Central memory CD8-positive, alpha-beta T cell (primary cell): ENCODE results near the gene GBP6.
A peak's percentile ranks its signal among the peaks of the same experiment; 100 is the strongest.
"Not testable (repeated sequence)": the region's sequence is repeated elsewhere in the genome, so short reads cannot be mapped to it uniquely, and the experiment has no call there.

Source experiments
- ATAC-seq: fragments of 150-1000 bp; cut with Tn5 transposase; replicated peaks from 2 replicates; pipeline ENCODE4 v1.10.0; 2022; ENCODE audit warnings: mild to moderate bottlenecking, moderate FRiP score, moderate number of reproducible peaks; ENCODE audit not compliant: poor library complexity, severe bottlenecking; ENCODE audit errors: extremely low read depth
- DNase-seq, 2 donors: peaks; one replicate each; pipeline ENCODE4 v3.0.0; 2021; ENCODE audit warnings: low spot score in 2 of 2
- H3K27ac Mint-ChIP-seq: one replicate; pipeline ENCODE4 v1.8.0; 2022; ENCODE audit warnings: low read depth, mild to moderate bottlenecking, moderate library complexity, mixed read lengths
- H3K27me3 Mint-ChIP-seq: one replicate; pipeline ENCODE4 v1.8.0; 2022; ENCODE audit warnings: mixed read lengths
- H3K36me3 Mint-ChIP-seq: one replicate; pipeline ENCODE4 v1.8.0; 2022; ENCODE audit warnings: mild to moderate bottlenecking, moderate library complexity, mixed read lengths; ENCODE audit not compliant: insufficient read depth
- H3K4me1 Mint-ChIP-seq: one replicate; pipeline ENCODE4 v1.8.0; 2022; ENCODE audit warnings: mixed read lengths
- H3K4me3 Mint-ChIP-seq: one replicate; pipeline ENCODE4 v1.8.0; 2022; ENCODE audit warnings: mild to moderate bottlenecking, moderate library complexity, mixed read lengths
- H3K9me3 Mint-ChIP-seq: one replicate; pipeline ENCODE4 v1.8.0; 2022; ENCODE audit warnings: mixed read lengths

The GBP6 gene, protein sequence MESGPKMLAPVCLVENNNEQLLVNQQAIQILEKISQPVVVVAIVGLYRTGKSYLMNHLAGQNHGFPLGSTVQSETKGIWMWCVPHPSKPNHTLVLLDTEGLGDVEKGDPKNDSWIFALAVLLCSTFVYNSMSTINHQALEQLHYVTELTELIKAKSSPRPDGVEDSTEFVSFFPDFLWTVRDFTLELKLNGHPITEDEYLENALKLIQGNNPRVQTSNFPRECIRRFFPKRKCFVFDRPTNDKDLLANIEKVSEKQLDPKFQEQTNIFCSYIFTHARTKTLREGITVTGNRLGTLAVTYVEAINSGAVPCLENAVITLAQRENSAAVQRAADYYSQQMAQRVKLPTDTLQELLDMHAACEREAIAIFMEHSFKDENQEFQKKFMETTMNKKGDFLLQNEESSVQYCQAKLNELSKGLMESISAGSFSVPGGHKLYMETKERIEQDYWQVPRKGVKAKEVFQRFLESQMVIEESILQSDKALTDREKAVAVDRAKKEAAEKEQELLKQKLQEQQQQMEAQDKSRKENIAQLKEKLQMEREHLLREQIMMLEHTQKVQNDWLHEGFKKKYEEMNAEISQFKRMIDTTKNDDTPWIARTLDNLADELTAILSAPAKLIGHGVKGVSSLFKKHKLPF

DNA sequence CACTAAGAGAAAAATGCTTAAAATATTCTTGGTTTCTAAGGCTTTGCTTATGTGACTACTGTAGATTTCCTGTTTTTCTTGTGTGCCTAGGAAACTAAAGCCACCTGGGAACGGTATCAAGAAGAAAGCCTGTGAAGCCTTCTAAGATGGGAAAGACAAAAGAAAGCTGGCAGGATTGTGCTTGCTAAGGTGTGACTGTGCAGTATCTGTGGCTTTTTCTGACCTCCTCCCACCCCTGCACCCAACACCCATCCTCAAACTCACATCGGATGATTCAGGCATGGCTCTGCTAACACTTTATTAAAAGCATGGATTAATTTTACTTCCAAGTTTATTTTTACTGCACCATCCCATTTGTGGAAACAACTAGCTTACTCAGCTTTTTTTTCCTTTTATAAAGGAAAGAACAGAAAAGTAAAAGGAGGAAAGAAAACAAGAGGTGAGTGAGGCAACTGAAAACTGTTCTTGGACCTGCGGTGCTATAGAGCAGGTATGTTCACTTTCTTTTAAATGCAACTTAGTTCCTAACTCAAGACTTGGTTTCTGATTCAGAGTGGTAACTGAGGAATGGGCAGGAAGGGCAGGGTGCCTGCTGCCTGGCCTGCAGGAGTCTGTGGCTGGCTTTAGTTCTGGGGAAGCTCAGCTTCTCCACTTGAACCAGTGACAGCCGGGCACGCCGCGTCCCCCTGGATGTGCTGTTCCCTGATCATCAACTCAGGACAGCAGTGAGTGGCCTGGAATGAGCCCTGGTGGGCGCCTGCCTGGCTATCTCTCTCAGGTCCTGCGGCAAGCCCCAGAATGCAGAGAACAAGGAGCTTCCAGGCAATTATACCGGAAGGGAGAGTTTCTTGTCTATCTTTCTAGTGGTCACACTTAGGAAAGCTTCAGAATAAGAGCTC lies at the start of gene GBP6:
Gene GBP6, plus strand, starts transcription at position 422 of the 899 bp plus-strand sequence. CDS start 4,493 bp downstream, outside the sequence.
- H3K27ac Mint-ChIP-seq, result peak within 1 kb of the TSS; percentile 47
- H3K4me3 Mint-ChIP-seq, result no peak within 1 kb of the TSS

DNA sequence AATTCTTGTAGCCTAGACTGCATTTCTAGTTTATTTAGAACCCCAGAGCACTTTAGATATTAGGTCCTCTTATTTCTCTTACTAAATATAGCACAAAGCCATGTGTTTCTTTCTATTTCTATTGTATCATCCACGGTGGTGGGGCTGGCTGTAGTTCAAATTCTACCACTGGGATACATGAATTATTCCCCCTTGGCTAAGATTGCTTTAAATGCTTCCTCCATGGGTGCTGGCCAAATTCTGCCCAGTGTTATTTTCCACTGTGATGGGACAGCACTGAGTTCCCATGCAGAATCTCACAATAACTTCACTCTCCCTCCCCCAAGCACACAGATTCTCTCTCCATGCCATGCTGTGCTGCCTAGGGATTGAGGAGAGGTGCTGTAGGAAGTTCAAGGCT lies 41.5 kb upstream of the GBP6 start:
- H3K4me1 Mint-ChIP-seq, result peaks cover 12% of the 10 kb centered on the region
- H3K9me3 Mint-ChIP-seq, result peaks cover 13% of the 10 kb centered on the region
- H3K27me3 Mint-ChIP-seq, result peaks cover 7% of the 10 kb centered on the region
- H3K4me3 Mint-ChIP-seq, result no peak overlapping the region
- no peak for DNase-seq
- no peak for ATAC-seq
- H3K36me3 Mint-ChIP-seq, result peaks cover 2% of the 10 kb centered on the region
- no peak overlapping the region for H3K27ac Mint-ChIP-seq

More for the DNA sequence above, at the start of gene GBP6:
- DNase-seq (no peak), ATAC-seq (no peak)
- H3K4me1 Mint-ChIP-seq, result peaks cover 11% of the 10 kb centered on the region
- no peaks in the 10 kb centered on the region for H3K9me3 Mint-ChIP-seq
- H3K36me3 Mint-ChIP-seq, result no peaks in the 10 kb centered on the region
- H3K27me3 Mint-ChIP-seq, result no peaks in the 10 kb centered on the region

DNA sequence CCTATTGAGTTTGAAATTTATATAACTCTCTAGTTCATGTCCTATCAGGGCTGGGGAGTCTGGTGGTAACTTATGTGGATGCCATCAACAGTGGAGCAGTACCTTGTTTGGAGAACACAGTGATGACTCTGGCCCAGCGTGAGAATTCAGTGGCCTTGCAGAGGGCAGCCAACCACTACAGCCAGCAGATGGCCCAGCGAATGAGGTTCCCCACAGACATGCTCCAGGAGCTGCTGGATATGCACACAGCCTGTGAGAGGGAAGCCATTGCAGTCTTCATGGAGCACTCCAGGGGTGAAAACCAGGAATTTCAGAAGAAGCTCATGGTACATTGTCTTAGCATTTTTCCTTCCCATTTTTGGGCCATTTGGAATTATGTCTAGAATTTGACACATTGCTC lies 32.0 kb upstream of the GBP6 start:
- Mint-ChIP-seq H3K36me3 (no peaks in the 10 kb centered on the region), H3K27ac (no peak overlapping the region), H3K4me3 (no peak overlapping the region), H3K27me3 (no peaks in the 10 kb centered on the region), H3K9me3 (no peaks in the 10 kb centered on the region), H3K4me1 (no peaks in the 10 kb centered on the region)
- ATAC-seq (no peak), DNase-seq (no peak)

DNA sequence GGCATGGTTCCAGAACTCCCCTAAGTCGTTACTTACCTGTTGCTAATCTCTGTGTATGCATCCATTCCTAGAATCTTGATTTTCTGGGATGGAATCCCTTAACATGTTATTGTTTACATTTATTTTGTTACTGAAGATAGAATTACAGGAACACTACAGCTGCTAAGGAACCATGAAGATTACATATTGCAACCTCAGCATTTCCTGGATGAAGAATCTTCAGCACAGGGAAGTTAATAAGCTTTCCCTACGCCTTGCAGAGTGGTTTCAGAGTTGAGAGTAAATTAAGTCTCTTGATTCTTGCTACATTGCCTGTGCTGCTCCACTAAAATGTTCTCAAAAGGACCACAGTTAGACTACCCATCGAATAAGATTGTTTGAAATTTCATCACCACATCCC lies 31.4 kb upstream of the GBP6 start:
- Mint-ChIP-seq H3K36me3 (no peaks in the 10 kb centered on the region), H3K27me3 (no peaks in the 10 kb centered on the region), H3K4me3 (no peak overlapping the region), H3K9me3 (no peaks in the 10 kb centered on the region), H3K4me1 (no peaks in the 10 kb centered on the region), H3K27ac (no peak overlapping the region)
- ATAC-seq (no peak), DNase-seq (no peak)

- no peaks in the 10 kb centered on the region for H3K36me3 Mint-ChIP-seq
- H3K27me3 Mint-ChIP-seq, result no peaks in the 10 kb centered on the region
- no peak overlapping the region for H3K4me3 Mint-ChIP-seq
- ATAC-seq (no peak), DNase-seq (no peak)
- H3K4me1 Mint-ChIP-seq, result no peaks in the 10 kb centered on the region
- H3K9me3 Mint-ChIP-seq, result no peaks in the 10 kb centered on the region
- H3K27ac Mint-ChIP-seq, result no peak overlapping the region
Measured at GRCh38 chr1:89335486-89335885, 28.4 kb upstream of the GBP6 start.

GRCh38 chr1:89337903-89338302 lies 26.0 kb upstream of the GBP6 start:
- no peaks in the 10 kb centered on the region for H3K27me3 Mint-ChIP-seq
- no peaks in the 10 kb centered on the region for H3K36me3 Mint-ChIP-seq

GRCh38 chr1:89339039-89339438 lies 24.8 kb upstream of the GBP6 start:
- DNase-seq (no peak), ATAC-seq (no peak)
- Mint-ChIP-seq H3K9me3 (peaks cover under 1% of the 10 kb centered on the region), H3K27me3 (no peaks in the 10 kb centered on the region), H3K4me3 (no peak overlapping the region), H3K4me1 (no peaks in the 10 kb centered on the region), H3K27ac (no peak overlapping the region), H3K36me3 (no peaks in the 10 kb centered on the region)

More at GRCh38 chr1:89337903-89338302, 26.0 kb upstream of the GBP6 start:
- H3K4me3 Mint-ChIP-seq, result no peak overlapping the region
- no peaks in the 10 kb centered on the region for H3K4me1 Mint-ChIP-seq
- no peaks in the 10 kb centered on the region for H3K9me3 Mint-ChIP-seq
- H3K27ac Mint-ChIP-seq, result no peak overlapping the region
- DNase-seq, result no peak
- ATAC-seq, result no peak

GRCh38 chr1:89345479-89345878 lies 18.4 kb upstream of the GBP6 start:
- not testable (repeated sequence) for H3K4me3 Mint-ChIP-seq, H3K36me3 Mint-ChIP-seq, DNase-seq, H3K27me3 Mint-ChIP-seq, H3K27ac Mint-ChIP-seq, H3K9me3 Mint-ChIP-seq, ATAC-seq, H3K4me1 Mint-ChIP-seq

GRCh38 chr1:89347296-89347695 lies 16.6 kb upstream of the GBP6 start:
- H3K4me3 Mint-ChIP-seq, result no peak overlapping the region
- H3K27ac Mint-ChIP-seq, result no peak overlapping the region
- H3K9me3 Mint-ChIP-seq, result peaks cover 5% of the 10 kb centered on the region
- no peak for DNase-seq
- no peaks in the 10 kb centered on the region for H3K27me3 Mint-ChIP-seq
- no peak for ATAC-seq
- no peaks in the 10 kb centered on the region for H3K36me3 Mint-ChIP-seq
- peaks cover 5% of the 10 kb centered on the region for H3K4me1 Mint-ChIP-seq

GRCh38 chr1:89350298-89350697 lies 13.6 kb upstream of the GBP6 start:
- ATAC-seq (no peak), DNase-seq (no peak)
- no peak overlapping the region for H3K4me3 Mint-ChIP-seq
- H3K27me3 Mint-ChIP-seq, result no peaks in the 10 kb centered on the region
- no peaks in the 10 kb centered on the region for H3K9me3 Mint-ChIP-seq
- no peak overlapping the region for H3K27ac Mint-ChIP-seq
- H3K4me1 Mint-ChIP-seq, result peaks cover 11% of the 10 kb centered on the region
- H3K36me3 Mint-ChIP-seq, result peaks cover 2% of the 10 kb centered on the region

DNA sequence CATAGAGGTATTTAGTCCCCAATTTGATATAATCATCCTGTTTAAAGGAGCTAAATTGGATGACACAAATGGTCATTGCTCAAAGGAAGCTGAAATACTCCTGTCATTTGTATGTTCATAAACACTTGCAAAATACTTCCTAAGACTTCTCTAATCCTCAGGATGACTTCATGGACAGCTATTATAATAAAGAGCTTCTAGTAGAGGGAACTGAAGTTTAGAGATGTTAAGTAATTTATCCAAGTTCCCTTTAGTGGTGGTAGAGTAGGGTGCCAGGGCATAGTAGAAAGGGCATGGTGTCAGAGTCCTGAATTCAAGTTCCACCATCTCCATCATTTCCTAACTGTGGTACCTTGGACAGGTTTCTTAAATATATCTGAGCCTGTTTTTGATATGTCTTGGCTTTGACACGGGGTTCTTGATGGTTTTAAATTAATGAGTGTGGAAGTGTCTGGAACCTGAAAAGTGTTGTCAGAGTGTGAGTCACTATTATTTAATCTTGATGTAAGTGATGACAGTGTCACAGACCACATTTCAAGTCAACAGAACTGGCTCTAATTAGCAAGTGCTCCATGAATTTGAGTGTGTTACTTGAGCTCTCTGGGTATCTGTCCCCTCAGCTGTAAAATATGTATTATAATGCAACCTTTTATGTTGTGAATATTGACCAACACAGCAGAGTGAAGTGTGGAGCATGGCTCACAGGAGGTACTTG lies 12.1 kb upstream of the GBP6 start:
- DNase-seq, result no peak
- peaks cover 11% of the 10 kb centered on the region for H3K4me1 Mint-ChIP-seq
- H3K27ac Mint-ChIP-seq, result no peak overlapping the region
- H3K9me3 Mint-ChIP-seq, result no peaks in the 10 kb centered on the region
- H3K27me3 Mint-ChIP-seq, result no peaks in the 10 kb centered on the region
- peak; percentile 58 for ATAC-seq
- peaks cover 5% of the 10 kb centered on the region for H3K36me3 Mint-ChIP-seq
- H3K4me3 Mint-ChIP-seq, result no peak overlapping the region

- peaks cover 11% of the 10 kb centered on the region for H3K4me1 Mint-ChIP-seq
- H3K9me3 Mint-ChIP-seq, result no peaks in the 10 kb centered on the region
- no peak for ATAC-seq
- DNase-seq, result no peak
- no peak overlapping the region for H3K27ac Mint-ChIP-seq
- H3K36me3 Mint-ChIP-seq, result peaks cover 5% of the 10 kb centered on the region
- H3K4me3 Mint-ChIP-seq, result no peak overlapping the region
- H3K27me3 Mint-ChIP-seq, result no peaks in the 10 kb centered on the region
Measured at GRCh38 chr1:89352421-89352820, 11.4 kb upstream of the GBP6 start.
